LoVo (cell line): ENCODE data around the gene TCTN1.
"Not testable (repeated sequence)": the region's sequence is repeated elsewhere in the genome, so short reads cannot be mapped to it uniquely, and the experiment has no call there.

Experiments
- DNase-seq: peaks from one replicate; pipeline ENCODE4 v3.0.0-alpha.2; 2016; ENCODE audit warnings: low spot score

Gene TCTN1

GRCh38 chr12:110613771-110614684, at the start of gene TCTN1:
Gene TCTN1 (plus strand): TSS chr12:110614129. CDS start chr12:110614183, 54 bp downstream.
- peak; percentile 100 for DNase-seq

GRCh38 chr12:110564471-110564991, 49.4 kb upstream of the TCTN1 start:
- no peak for DNase-seq

- DNase-seq, result no peak
These were observed 47.7 kb upstream of the TCTN1 start for GRCh38 chr12:110565894-110566871.

- no peak for DNase-seq
These were observed 46.9 kb upstream of the TCTN1 start for GRCh38 chr12:110566993-110567392.

- DNase-seq, result no peak
These were observed 45.2 kb upstream of the TCTN1 start for GRCh38 chr12:110568752-110569151.

- not testable (repeated sequence) for DNase-seq
These were observed 44.1 kb upstream of the TCTN1 start for GRCh38 chr12:110569838-110570237.

GRCh38 chr12:110570798-110571197, 43.1 kb upstream of the TCTN1 start:
- not testable (repeated sequence) for DNase-seq

GRCh38 chr12:110574044-110574443, 39.9 kb upstream of the TCTN1 start:
- DNase-seq, result no peak

GRCh38 chr12:110574717-110575230, 39.2 kb upstream of the TCTN1 start:
- not testable (repeated sequence) for DNase-seq

- peak; percentile 66 for DNase-seq
These were observed 38.6 kb upstream of the TCTN1 start for GRCh38 chr12:110575326-110575725.

GRCh38 chr12:110576504-110576903, 37.4 kb upstream of the TCTN1 start:
- DNase-seq, result no peak

GRCh38 chr12:110577864-110578693, 35.9 kb upstream of the TCTN1 start:
- peak; percentile 89 for DNase-seq

GRCh38 chr12:110578694-110579534, 35.0 kb upstream of the TCTN1 start:
- DNase-seq, result no peak

GRCh38 chr12:110579535-110580253, 34.2 kb upstream of the TCTN1 start:
- no peak for DNase-seq

GRCh38 chr12:110581931-110582275, 32.0 kb upstream of the TCTN1 start:
- DNase-seq, result no peak

GRCh38 chr12:110582276-110583136, 31.4 kb upstream of the TCTN1 start:
- no peak for DNase-seq

GRCh38 chr12:110583137-110584059, 30.5 kb upstream of the TCTN1 start, which contains the start of gene PPTC7:
Gene PPTC7 (minus strand): TSS chr12:110583318. CDS start chr12:110583031, 287 bp downstream.
- peak; percentile 99 for DNase-seq
